Measurements from ENCODE around the gene ANKRD13C. TPM values are rescaled to one million over a fixed set of nuclear protein-coding genes. Genes with fewer than 3 reads are reported as not detected.

ANKRD13C gene
- total RNA-seq, 6 experiments from 2014 or later: 6.4 to 8.9 (median 7.3) TPM

- H3K27me3 ChIP-seq: no peaks in the 10 kb centered on the region
- H3K4me3 ChIP-seq: no peak overlapping the region
- peaks cover 0 to 10% (median 3%) of the 10 kb centered on the region in 4 donors for H3K4me1 ChIP-seq
- ATAC-seq (no peak), DNase-seq (no peak)
- TF ChIP-seq POLR2A (IDR thresholded peaks at IDR 0.05): no peak
- TF ChIP-seq, protein P1, sequence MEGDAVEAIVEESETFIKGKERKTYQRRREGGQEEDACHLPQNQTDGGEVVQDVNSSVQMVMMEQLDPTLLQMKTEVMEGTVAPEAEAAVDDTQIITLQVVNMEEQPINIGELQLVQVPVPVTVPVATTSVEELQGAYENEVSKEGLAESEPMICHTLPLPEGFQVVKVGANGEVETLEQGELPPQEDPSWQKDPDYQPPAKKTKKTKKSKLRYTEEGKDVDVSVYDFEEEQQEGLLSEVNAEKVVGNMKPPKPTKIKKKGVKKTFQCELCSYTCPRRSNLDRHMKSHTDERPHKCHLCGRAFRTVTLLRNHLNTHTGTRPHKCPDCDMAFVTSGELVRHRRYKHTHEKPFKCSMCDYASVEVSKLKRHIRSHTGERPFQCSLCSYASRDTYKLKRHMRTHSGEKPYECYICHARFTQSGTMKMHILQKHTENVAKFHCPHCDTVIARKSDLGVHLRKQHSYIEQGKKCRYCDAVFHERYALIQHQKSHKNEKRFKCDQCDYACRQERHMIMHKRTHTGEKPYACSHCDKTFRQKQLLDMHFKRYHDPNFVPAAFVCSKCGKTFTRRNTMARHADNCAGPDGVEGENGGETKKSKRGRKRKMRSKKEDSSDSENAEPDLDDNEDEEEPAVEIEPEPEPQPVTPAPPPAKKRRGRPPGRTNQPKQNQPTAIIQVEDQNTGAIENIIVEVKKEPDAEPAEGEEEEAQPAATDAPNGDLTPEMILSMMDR (IDR thresholded peaks at IDR 0.05): no peak
- H3K9me3 ChIP-seq: no peaks in the 10 kb centered on the region
- intact Hi-C loops (cut with DNase I): no loop called here
- WGBS (ENCODE audit: insufficient coverage, low coverage, low lambda C conversion rate, missing lambda C conversion rate): 85% methylated on average over 2 of the region's 2 CpGs
- peaks cover 0 to 34% (median 10%) of the 10 kb centered on the region in 4 donors for H3K36me3 ChIP-seq
- H3K27ac ChIP-seq: no peak overlapping the region
Measured at GRCh38 chr1:70224954-70225353, 129.6 kb downstream of the ANKRD13C start.

DNA sequence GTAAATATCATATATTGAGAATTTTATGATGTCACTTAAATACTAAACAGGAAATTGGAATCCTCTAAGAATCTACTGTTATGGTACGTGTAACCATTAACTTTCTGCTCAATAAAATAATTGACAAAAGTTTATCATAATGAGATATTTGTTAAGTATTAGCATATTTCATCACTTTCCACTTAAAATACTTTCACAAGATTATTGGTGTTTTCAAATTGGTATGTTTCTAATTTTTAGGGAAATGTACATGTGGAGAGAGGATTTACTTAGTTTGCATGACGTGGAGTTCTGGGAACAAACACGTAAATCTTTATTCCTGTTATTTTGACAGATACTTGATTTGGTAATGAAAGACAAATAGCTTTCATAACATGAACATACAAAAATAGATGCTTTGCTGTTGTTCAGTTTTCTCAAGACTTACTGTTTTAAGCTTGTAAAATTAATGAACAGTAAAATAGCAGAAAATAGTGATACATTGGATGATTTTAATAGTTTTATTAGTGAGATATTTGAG, 131.7 kb downstream of the ANKRD13C start:
- H3K4me1 ChIP-seq: peaks cover 0 to 10% (median 3%) of the 10 kb centered on the region in 4 donors
- DNase-seq: no peak
- no peaks in the 10 kb centered on the region for H3K27me3 ChIP-seq
- peak overlapping the region in 1 of 3 donors; percentile 82 for H3K27ac ChIP-seq
- no peaks in the 10 kb centered on the region for H3K9me3 ChIP-seq
- peaks cover 0 to 16% (median 0%) of the 10 kb centered on the region in 4 donors for H3K36me3 ChIP-seq
- 15% methylated on average over 3 of the region's 3 CpGs for WGBS (ENCODE audit: insufficient coverage, low coverage, low lambda C conversion rate, missing lambda C conversion rate)
- H3K4me3 ChIP-seq: peak overlapping the region; percentile 67 to 76 (median 72)
- ATAC-seq: no peak
- TF ChIP-seq POLR2A (IDR thresholded peaks at IDR 0.05): no peak
- intact Hi-C loops (cut with DNase I): no loop called here

DNA sequence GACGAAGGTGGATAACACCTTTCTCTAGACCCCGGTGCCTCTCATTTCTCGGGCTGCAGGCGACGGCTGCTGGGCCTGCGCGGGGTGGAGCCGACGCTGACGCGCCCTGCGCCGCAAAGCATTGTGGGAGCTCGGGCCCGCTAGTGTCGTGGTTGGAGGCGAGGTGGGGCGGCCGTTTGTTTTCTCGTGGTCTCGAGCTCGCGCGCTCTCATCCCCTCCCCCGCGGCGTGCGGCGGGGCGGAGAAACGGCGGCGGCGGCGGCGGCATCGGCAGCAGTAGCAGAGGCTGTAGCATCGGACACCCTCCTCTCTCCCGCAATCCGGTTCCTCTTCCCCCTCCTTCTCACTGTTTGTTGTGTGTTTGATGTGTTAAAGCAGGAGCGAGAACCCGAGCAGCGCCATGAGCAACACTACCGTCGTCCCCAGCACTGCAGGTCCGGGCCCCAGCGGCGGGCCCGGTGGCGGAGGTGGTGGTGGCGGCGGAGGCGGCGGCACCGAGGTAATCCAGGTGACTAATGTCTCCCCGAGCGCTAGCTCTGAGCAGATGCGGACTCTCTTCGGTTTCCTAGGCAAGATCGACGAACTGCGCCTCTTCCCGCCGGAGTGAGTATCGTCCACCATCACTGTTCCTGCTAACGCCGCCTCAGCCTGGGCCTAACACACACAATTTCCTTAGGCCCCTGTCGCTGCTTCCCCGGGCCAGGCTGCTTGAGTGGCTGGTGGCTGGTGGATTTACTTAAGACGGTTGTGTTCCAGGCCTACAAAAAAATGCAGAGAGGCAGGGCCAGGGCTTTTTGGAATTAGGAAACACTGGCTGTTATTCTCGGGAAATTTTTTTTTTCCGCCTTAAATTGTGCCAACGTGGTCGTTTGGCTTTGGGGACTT, 133.0 kb downstream of the ANKRD13C start, which contains the start of gene SRSF11:
SRSF11 (plus strand) TSS at position 143 of the 884 bp plus-strand sequence; CDS start at position 400, 257 bp downstream.
- TF ChIP-seq, protein P1 (IDR thresholded peaks at IDR 0.05): peak in 2 of 4 donors; percentile 7 to 16
- TF ChIP-seq POLR2A (IDR thresholded peaks at IDR 0.05): peak; percentile 82
- peak within 1 kb of the TSS; percentile 82 to 96 (median 91) for H3K27ac ChIP-seq
- no peaks in the 10 kb centered on the region for H3K9me3 ChIP-seq
- H3K4me3 ChIP-seq: peak within 1 kb of the TSS; percentile 67 to 76 (median 72)
- ATAC-seq: peak; percentile 99 to 100 (median 100)
- peaks cover 0 to 18% (median 0%) of the 10 kb centered on the region in 4 donors for H3K36me3 ChIP-seq
- H3K27me3 ChIP-seq: no peaks in the 10 kb centered on the region
- peak; percentile 96 to 97 (median 97) for DNase-seq
- WGBS (ENCODE audit: insufficient coverage, low coverage, low lambda C conversion rate, missing lambda C conversion rate): under 1% methylated on average over 27 of the region's 74 CpGs
- intact Hi-C loops (cut with DNase I): no loop called here
- H3K4me1 ChIP-seq: peaks cover 0 to 10% (median 3%) of the 10 kb centered on the region in 4 donors

GRCh38 chr1:70220517-70221237, 133.8 kb downstream of the ANKRD13C start:
- H3K27ac ChIP-seq: peak overlapping the region in 2 of 3 donors; percentile 82 to 91
- intact Hi-C loops (cut with DNase I): no loop called here

More at GRCh38 chr1:70220517-70221237, 133.8 kb downstream of the ANKRD13C start:
- Histone ChIP-seq H3K27me3 (no peaks in the 10 kb centered on the region), H3K9me3 (no peaks in the 10 kb centered on the region), H3K4me1 (peaks cover 0 to 10% (median 3%) of the 10 kb centered on the region in 4 donors), H3K4me3 (peak overlapping the region; percentile 67 to 76 (median 72)), H3K36me3 (peaks cover 0 to 20% (median 0%) of the 10 kb centered on the region in 4 donors)
- ATAC-seq: no peak
- 54% methylated on average over 15 of the region's 17 CpGs for WGBS (ENCODE audit: insufficient coverage, low coverage, low lambda C conversion rate, missing lambda C conversion rate)
- no peak for DNase-seq
- TF ChIP-seq, protein P1 (IDR thresholded peaks at IDR 0.05): no peak
- TF ChIP-seq POLR2A (IDR thresholded peaks at IDR 0.05): no peak

Measured in right lobe of liver (tissue), 6 donors.